ENCODE data around the gene PNMA8A.
A peak's percentile ranks its signal among the peaks of the same experiment; 100 is the strongest.

PNMA8A gene

DNA sequence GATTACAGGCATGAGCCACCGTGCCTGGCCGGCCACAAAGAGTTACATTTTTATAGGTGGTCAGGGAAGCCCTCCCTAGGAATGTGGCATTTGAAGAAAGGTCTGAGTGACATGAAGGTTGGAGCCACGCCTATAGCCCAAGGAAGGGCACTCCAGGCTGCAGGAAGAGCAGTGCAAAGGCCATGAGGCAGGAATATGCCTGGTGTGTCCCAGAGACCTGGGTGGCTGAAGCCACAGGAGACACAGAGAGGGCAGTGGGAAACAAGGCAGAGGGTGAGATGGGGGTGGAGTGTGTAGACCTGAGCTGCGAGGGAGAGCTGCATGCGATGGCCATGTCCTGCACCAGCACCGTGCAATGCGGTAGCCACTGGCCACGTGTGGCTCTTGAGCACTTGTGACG lies 19.4 kb upstream of the PNMA8A start:
- no peaks in the 10 kb centered on the region for H3K36me3 ChIP-seq (ENCODE audit: control insufficient read depth, insufficient read depth, low read length)
- H3K27me3 ChIP-seq (replicated peaks; ENCODE audit: control insufficient read depth, insufficient read depth, low read length): peaks cover 5% of the 10 kb centered on the region

GRCh38 chr19:46489445-46490272 lies 18.3 kb upstream of the PNMA8A start:
- DNase-seq (ENCODE audit: extremely low read depth, insufficient read length): no peak

More for the DNA sequence above, 19.4 kb upstream of the PNMA8A start:
- no peak for DNase-seq (ENCODE audit: extremely low read depth, insufficient read length)
- no peak overlapping the region for H3K4me3 ChIP-seq (replicated peaks; ENCODE audit: low read depth, low read length)
- no peak for TF ChIP-seq CTCF (IDR thresholded peaks at IDR 0.05; ENCODE audit: insufficient read depth, low read length, poor library complexity, severe bottlenecking)

DNA sequence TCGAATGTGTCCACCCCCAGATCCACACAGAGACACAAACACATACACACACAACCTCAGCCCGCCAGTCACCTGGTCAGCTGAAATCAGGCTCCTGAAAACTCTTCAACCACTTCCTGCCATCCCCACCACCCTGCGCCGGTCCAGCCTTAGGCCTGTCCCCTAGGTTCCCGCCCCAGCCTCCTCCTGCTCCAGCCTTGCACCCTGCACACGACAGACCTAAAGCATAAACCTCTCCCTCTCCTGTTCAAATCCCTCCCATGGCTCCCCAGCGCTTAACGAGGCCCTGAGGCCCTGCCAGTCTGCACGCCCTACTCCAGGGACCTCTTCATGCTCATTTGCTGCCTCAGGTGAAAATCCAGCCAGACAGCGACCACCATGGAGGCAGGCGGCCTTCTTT lies 17.2 kb upstream of the PNMA8A start:
- TF ChIP-seq CTCF (IDR thresholded peaks at IDR 0.05; ENCODE audit: insufficient read depth, low read length, poor library complexity, severe bottlenecking): no peak
- no peak for DNase-seq (ENCODE audit: extremely low read depth, insufficient read length)
- Histone ChIP-seq H3K4me3 (replicated peaks; ENCODE audit: low read depth, low read length) (no peak overlapping the region), H3K36me3 (ENCODE audit: control insufficient read depth, insufficient read depth, low read length) (no peaks in the 10 kb centered on the region), H3K27me3 (replicated peaks; ENCODE audit: control insufficient read depth, insufficient read depth, low read length) (peaks cover 5% of the 10 kb centered on the region)

More at GRCh38 chr19:46489445-46490272, 18.3 kb upstream of the PNMA8A start:
- Histone ChIP-seq H3K27me3 (replicated peaks; ENCODE audit: control insufficient read depth, insufficient read depth, low read length) (peaks cover 5% of the 10 kb centered on the region), H3K36me3 (ENCODE audit: control insufficient read depth, insufficient read depth, low read length) (no peaks in the 10 kb centered on the region), H3K4me3 (replicated peaks; ENCODE audit: low read depth, low read length) (no peak overlapping the region)
- no peak for TF ChIP-seq CTCF (IDR thresholded peaks at IDR 0.05; ENCODE audit: insufficient read depth, low read length, poor library complexity, severe bottlenecking)

GRCh38 chr19:46487802-46488445 lies 16.6 kb upstream of the PNMA8A start:
- DNase-seq (ENCODE audit: extremely low read depth, insufficient read length): peak; percentile 67
- peak; percentile 92 for TF ChIP-seq CTCF (IDR thresholded peaks at IDR 0.05; ENCODE audit: insufficient read depth, low read length, poor library complexity, severe bottlenecking)
- Histone ChIP-seq H3K36me3 (ENCODE audit: control insufficient read depth, insufficient read depth, low read length) (no peaks in the 10 kb centered on the region), H3K27me3 (replicated peaks; ENCODE audit: control insufficient read depth, insufficient read depth, low read length) (peaks cover 5% of the 10 kb centered on the region), H3K4me3 (replicated peaks; ENCODE audit: low read depth, low read length) (no peak overlapping the region)

DNA sequence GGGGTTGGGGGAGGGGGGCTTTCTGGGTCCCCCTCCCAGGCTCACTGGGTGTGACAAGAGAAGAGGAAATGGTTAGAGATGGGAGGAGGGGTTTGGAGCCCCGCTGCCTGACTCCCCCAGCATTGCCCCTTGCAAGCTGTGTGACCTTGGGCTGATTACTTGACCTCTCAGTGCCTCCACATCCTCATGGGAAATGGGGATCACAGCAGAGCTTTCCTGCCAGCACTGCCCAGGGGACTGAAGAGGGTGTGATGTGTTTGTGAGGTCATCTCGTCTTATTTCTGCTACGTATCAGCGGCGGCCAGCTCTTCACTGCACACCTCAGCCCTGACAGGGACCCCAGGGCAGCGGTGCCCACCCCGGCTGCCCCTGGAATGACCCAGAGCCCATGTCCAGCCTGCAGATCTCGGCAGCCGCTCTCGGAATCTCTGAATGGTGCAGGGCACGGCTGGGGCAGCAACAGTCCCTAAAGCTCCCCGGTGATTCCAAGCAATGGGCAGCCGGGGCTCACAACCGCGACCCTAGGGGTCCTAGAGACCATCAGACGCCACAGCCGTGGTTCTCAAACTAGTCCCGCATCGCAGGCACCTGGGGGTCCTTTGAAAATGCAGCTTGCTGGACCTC lies 15.9 kb upstream of the PNMA8A start:
- Histone ChIP-seq H3K4me3 (replicated peaks; ENCODE audit: low read depth, low read length) (no peak overlapping the region), H3K27me3 (replicated peaks; ENCODE audit: control insufficient read depth, insufficient read depth, low read length) (peaks cover 5% of the 10 kb centered on the region), H3K36me3 (ENCODE audit: control insufficient read depth, insufficient read depth, low read length) (no peaks in the 10 kb centered on the region)
- DNase-seq (ENCODE audit: extremely low read depth, insufficient read length): no peak
- no peak for TF ChIP-seq CTCF (IDR thresholded peaks at IDR 0.05; ENCODE audit: insufficient read depth, low read length, poor library complexity, severe bottlenecking)

Data from GM06990 (cell line).